Measurements from ENCODE around the gene C2orf49.

C2orf49 gene

GRCh38 chr2:105337122-105338019 lies at the start of gene C2orf49:
Gene C2orf49, plus strand, starts transcription at chr2:105337540. Its CDS starts 48 bp downstream, at chr2:105337588.
- peak; percentile 89 for DNase-seq

- peak; percentile 27 for DNase-seq
Observed at GRCh38 chr2:105287692-105288091, 49.6 kb upstream of the C2orf49 start.

DNA sequence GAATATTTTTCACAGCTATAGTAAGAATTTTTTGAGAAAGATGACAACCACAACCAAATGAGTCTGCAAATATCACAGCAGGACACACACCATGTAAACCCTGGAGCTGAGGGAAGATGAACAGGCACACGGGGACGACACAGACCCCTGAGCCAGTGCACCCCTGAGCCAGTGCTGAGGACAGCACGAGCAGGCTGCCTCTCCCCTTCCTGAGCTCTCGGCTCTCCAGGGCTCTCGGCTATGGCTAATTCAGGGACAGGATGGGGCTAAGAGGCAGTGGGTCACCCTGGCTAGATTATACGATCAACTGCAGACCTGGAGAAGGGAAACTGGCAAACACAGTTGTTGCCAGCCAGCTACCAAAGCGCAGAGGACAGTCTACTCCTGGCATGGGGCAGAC lies 49.2 kb upstream of the C2orf49 start:
- no peak for DNase-seq

DNA sequence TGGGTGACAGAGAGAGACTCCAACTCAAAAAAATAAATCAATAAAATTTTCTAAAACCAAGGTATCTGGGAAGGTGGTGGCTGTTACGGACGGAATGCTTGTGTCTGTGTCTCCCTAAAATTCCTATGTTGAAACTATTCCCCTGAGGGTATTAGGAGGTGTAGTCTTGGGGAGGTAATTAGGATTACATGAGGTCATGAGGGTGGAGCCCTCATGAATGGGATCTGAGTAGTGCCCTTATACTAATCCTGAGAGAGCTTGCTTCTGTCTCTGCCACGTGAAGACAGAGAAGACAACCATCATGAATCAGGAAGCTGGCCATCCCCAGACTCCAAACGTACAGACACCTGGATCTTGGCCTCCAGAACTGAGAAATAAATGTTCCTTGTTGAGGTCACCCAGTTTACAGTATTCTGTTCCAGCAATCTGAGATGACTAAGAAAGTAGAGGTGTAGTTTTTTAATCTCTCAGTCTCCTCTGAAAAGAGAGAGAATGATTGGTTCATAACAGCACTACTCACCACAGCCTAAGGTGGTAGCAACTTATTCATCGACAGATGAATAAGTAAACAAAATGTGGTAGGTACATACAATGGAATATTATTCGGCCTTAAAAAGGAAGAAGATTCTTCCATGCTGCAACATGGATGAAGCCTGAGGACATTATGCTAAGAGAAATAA lies 46.2 kb upstream of the C2orf49 start:
- DNase-seq: no peak

- no peak for DNase-seq
Observed at GRCh38 chr2:105291981-105292380, 45.4 kb upstream of the C2orf49 start.

DNA sequence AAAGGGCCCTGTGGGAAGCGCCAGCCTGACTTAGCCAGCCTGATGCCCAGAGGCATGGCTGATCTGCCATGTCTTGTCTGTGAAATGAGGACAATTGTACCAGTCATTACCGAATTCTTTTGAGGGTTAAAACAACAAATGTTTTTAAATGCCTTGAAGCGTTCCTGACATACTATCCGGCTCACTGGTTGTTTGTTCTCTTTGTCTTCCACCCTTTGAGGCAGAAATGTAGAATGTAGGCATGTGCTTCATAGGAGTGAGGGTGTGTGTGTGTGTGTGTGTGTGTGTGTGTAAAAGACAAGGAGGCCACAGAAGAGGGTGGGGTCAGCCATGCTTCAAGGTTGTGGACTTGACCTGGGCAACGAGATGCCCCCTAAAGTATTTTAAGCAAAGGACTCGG lies 43.3 kb upstream of the C2orf49 start:
- no peak for DNase-seq

DNA sequence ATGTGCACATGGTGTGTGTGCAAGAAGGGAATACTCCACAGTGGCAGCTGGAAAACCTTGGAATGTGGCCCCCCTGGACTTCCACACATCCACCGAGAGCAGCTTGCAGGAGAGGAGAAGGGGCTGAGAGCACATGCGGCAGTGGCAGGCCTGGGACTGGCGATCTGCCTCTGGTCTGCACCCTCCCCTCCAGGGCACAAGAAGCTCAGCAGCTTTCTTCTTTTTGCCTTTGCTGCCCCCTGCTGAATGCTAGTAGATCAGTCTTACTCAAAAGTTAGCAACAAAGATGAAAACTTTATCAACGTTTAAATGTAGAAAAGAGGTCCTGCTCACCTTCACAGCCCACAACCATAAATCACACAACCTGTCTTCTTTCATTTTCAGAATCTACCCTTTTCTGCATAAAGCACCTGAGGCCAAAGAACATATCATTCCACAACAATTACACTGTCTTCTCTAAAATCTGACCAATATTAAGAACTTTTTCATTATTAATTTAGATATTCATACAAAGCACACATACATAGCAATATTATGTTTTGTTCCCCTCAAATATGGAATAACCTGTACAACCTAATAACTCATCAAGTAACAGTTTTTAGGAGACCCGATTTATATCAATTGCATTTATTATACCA lies 42.4 kb upstream of the C2orf49 start:
- peak; percentile 42 for DNase-seq

DNA sequence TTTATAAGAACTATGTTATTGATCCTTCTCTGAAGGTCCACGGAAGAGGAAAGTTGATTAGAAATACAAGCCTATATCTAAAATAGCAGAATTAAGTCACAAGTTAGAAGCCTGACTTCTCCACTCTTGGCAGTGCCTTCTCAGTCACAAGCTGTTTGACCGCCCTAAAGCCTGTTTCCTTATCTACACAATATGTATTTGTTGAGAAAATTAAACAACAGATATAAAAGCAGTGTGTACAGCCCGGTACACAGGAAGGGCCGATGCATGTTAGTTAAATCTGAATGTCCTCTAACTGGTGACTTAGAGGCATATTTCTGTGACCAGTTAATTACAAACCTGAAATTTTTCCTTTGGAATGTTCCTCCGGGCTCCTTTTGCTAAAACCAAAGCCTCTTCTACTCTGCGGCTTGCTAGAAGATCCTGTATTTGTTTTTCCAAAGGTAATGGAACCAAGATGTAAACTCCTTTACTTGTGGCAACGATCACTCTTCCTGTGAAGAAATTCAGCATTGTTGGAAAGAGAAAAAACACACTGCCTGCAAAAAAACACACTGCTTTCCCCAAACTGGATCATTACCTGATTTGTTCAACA lies 41.2 kb upstream of the C2orf49 start:
- DNase-seq: no peak

DNA sequence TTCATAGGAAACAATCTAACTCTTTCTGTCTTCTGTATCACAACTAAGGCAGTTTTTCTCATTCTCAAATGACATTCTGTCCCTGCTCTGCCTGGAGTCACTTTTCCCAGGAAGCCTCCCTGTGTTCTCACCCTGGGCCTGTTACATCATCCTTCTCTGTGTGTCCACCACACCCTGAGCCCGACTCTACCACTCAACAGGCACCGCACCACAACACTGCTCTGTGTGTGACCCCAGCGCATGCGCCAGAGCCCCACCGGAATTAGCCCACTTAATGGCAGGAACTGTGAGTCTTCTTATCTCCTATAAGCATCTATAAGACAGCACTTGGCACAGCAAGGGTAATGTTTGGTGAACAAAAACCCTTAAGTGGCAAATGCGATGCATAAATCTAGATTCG lies 40.1 kb upstream of the C2orf49 start:
- no peak for DNase-seq

DNA sequence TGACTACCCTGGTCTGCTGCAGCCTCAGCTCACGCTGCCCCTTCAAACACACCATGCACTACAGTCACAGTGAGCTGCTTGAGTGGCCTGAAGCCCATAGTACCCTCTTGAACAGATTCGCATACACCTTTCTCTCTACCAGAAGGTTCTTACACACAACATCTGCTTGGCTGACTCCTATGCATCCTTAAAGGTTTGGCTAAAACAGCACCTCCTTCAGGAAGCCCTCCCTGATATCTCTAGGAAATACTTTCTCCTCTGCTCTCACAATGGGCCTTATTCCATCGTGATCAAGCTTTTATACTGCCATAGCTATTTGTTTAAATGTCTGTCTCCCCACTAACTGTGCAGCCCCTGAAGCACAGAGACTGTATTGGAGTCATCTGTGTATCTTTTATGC lies 39.3 kb upstream of the C2orf49 start:
- no peak for DNase-seq

DNA sequence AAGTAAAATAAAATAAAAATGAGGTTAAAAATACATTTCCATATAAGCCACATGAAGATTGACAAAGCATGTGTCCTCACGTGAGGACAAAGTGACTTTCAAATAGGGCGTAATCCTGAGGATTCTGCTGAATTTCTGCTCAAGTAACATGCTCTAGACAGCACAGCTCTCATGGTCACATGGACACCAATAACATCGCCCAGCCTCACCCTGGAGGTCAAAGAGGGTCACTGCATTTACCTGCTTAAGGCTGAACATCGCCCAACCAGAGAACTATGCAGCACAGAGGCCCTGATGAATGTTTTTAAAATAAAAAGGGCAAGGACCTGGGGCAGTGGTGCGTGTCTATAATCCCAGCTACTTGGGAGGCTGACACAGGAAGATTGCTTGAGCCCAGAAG lies 38.0 kb upstream of the C2orf49 start:
- DNase-seq: no peak

- no peak for DNase-seq
Observed at GRCh38 chr2:105301646-105302045, 35.7 kb upstream of the C2orf49 start.

- no peak for DNase-seq
Observed at GRCh38 chr2:105307146-105307545, 30.2 kb upstream of the C2orf49 start.

- DNase-seq: no peak
Observed at GRCh38 chr2:105307550-105307949, 29.8 kb upstream of the C2orf49 start.

DNA sequence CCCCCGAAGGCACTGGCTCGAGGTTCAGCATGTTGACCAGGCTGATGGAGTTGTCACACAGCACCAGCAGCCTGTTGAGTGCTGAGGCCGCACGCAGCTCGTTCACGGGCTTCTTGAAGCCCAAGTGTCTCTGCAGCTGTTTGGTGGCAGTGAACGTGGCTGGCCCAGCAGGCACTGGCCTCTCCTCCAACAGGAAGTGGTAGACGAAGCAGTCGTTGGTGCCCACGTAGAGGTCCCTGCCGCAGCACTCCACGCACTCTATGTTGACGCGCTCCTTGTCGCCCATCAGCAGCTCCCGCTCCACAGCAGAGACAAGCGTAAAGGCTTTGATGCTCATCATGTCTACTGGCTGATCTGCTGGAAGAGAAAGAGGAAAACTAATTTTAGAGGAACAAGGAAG lies 29.4 kb upstream of the C2orf49 start:
- no peak for DNase-seq

GRCh38 chr2:105308382-105309146 lies 28.8 kb upstream of the C2orf49 start:
- no peak for DNase-seq

GRCh38 chr2:105309147-105309545 lies 28.2 kb upstream of the C2orf49 start:
- peak; percentile 69 for DNase-seq

DNA sequence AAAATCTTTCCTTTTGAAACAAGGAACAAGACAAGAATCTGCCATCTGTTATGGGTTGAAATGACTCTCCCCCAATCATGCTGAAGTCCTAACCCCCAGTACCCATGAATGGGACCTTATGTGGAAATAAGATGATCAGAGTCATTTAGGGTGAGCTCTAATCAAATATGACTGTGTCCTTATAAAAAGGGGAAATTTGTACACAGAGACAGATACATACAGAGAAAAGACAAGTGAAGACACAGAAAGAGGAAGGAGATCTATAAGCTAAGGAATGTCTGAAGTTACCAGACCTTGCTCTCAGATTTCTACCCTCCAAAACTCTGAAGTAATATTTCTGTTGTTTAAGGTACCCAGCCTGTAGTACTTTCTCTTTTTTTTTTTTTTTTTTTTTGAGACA lies 23.5 kb upstream of the C2orf49 start:
- DNase-seq: peak; percentile 53

DNA sequence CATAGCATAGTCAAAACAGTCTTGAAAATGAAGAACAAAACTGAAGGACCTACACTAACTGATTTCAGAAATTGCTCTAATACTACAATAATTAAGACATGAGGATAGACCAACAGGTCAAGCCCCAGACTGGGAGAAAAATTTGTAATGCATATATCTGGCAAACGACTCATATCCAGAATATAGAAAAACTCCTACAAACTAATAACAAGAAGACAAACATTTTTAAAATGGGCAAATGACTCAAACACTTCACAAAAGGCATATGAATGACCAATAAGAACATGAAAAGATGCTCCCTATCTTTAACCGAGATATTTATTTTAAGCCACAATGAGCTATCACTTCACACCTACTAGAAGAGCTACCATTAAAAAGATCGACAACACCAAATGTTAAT lies 22.0 kb upstream of the C2orf49 start:
- DNase-seq: no peak

DNA sequence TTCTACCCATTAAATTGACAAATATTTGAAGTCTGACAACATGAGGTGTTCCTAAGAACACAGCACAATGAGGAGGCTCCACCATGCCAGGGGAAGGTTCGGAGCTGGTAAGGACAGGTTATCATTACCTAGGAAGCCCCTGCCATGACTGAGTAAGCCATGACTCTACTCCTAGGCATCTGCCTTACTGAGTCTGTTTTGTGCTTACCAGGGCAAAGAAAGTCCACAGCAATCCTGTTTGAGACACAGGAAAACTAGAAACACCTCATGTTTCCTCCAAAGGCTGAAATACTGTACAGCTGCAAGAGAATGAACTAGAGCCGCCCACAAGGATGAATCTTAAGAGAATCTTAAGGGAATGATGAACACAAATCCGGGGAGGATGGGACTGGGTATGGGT lies 19.4 kb upstream of the C2orf49 start:
- no peak for DNase-seq

- no peak for DNase-seq
Observed at GRCh38 chr2:105320651-105321215, 16.6 kb upstream of the C2orf49 start.

Measured in inflammatory macrophage treated with lipopolysaccharide for 4 hours (primary cell).